GM21528 (cell line): ENCODE results near the gene SULT1E1.

Experiments used
- ATAC-seq: cut with Tn5 transposase; IDR thresholded peaks from one replicate; pipeline ENCODE4 v1.9.1; 2021; ENCODE audit warnings: mild to moderate bottlenecking, moderate library complexity; ENCODE audit not compliant: unreplicated experiment, low FRiP score

SULT1E1 gene

GRCh38 chr4:69811166-69811565, 48.8 kb downstream of the SULT1E1 start:
- no peak for ATAC-seq

GRCh38 chr4:69800599-69800998, 59.3 kb downstream of the SULT1E1 start:
- no peak for ATAC-seq

- no peak for ATAC-seq
Measured at GRCh38 chr4:69799337-69799736, 60.6 kb downstream of the SULT1E1 start.

GRCh38 chr4:69793732-69794131, 66.2 kb downstream of the SULT1E1 start:
- no peak for ATAC-seq
